Natural killer cell (primary cell): ENCODE results near the gene NGEF. TPM values are rescaled to one million over a fixed set of nuclear protein-coding genes. Genes with fewer than 3 reads are reported as not detected.

Experiments used
- ATAC-seq, 3 donors: fragments of 150-1000 bp in 2 of 3; fragments of 200-7000 bp in 1 of 3; cut with Tn5 transposase; 1 replicate in 1 of 3; 2 replicates in 2 of 3; pipeline ENCODE4 v1.10.0; 2021; ENCODE audit warnings: mild to moderate bottlenecking in 2 of 3, moderate library complexity in 2 of 3
- DNase-seq, 2 donors: peaks; one replicate each; pipeline versions ENCODE4 v3.0.0 to v3.0.0-alpha.2; 2013 to 2021; ENCODE audit warnings: mixed read lengths in 1 of 2
- H3K27ac ChIP-seq: one replicate; pipeline ENCODE4 v1.5.1; 2013; ENCODE audit warnings: mild to moderate bottlenecking, low read length
- H3K27me3 ChIP-seq: one replicate; pipeline ENCODE4 v1.6.1; 2013; ENCODE audit warnings: low read length; ENCODE audit not compliant: control insufficient read depth, insufficient read depth
- H3K36me3 ChIP-seq: one replicate; pipeline ENCODE4 v1.6.1; 2013; ENCODE audit warnings: low read length; ENCODE audit not compliant: control insufficient read depth, insufficient read depth
- H3K4me1 ChIP-seq: one replicate; pipeline ENCODE4 v1.6.1; 2013; ENCODE audit warnings: low read length; ENCODE audit not compliant: control insufficient read depth, insufficient read depth
- H3K4me3 ChIP-seq: one replicate; pipeline ENCODE4 v1.5.1; 2013; ENCODE audit warnings: low read length
- H3K9me3 ChIP-seq: one replicate; pipeline ENCODE4 v1.6.1; 2013; ENCODE audit warnings: low read length; ENCODE audit not compliant: control insufficient read depth, insufficient read depth
- H3K27ac Mint-ChIP-seq, 2 donors: one replicate each; pipeline ENCODE4 v1.8.0; 2022; ENCODE audit warnings: mild to moderate bottlenecking in 2 of 2, mixed read lengths in 2 of 2, moderate library complexity in 1 of 2
- H3K27me3 Mint-ChIP-seq, 2 donors: one replicate each; pipeline ENCODE4 v1.8.0; 2022; ENCODE audit warnings: low read depth in 2 of 2, mixed read lengths in 2 of 2
- H3K36me3 Mint-ChIP-seq: one replicate; pipeline ENCODE4 v1.8.0; 2022; ENCODE audit warnings: mixed read lengths
- H3K4me1 Mint-ChIP-seq, 2 donors: one replicate each; pipeline ENCODE4 v1.8.0; 2022; ENCODE audit warnings: mixed read lengths in 2 of 2
- H3K4me3 Mint-ChIP-seq: one replicate; pipeline ENCODE4 v1.8.0; 2022; ENCODE audit warnings: mild to moderate bottlenecking, moderate library complexity, mixed read lengths
- H3K9me3 Mint-ChIP-seq, 2 donors: one replicate each; pipeline ENCODE4 v1.8.0; 2022; ENCODE audit warnings: mixed read lengths in 2 of 2
- WGBS: methylation state at CpG from one replicate; pipeline ENCODE4 v1.1.7; 2013; ENCODE audit warnings: missing lambda C conversion rate; ENCODE audit not compliant: insufficient coverage; 5-methylcytosine and 5-hydroxymethylcytosine counted together
- intact Hi-C: fragments of 100-400 bp; cut with micrococcal nuclease; formaldehyde crosslinking; loops from one replicate; pipeline ENCODE4 v1.14.2; 2022
- total RNA-seq, 4 donors: library from RNA; stranded (reverse); fragments of 120-200 nt in 1 of 4; gene quantifications; one replicate each; pipeline versions ENCODE4 v1.2.3 to v1.2.4, GENCODE V29; 2013 to 2022
- TF ChIP-seq, protein P1 (sequence below): fragments of 200-600 bp; IDR thresholded peaks from one replicate; pipeline ENCODE4 v1.8.0; 2022; ENCODE audit warnings: antibody characterized with exemption

Gene NGEF
- total RNA-seq, 3 donors from 2014 or later (not counting 1 experiment from before 2014, with no cell fraction given), result not detected

DNA sequence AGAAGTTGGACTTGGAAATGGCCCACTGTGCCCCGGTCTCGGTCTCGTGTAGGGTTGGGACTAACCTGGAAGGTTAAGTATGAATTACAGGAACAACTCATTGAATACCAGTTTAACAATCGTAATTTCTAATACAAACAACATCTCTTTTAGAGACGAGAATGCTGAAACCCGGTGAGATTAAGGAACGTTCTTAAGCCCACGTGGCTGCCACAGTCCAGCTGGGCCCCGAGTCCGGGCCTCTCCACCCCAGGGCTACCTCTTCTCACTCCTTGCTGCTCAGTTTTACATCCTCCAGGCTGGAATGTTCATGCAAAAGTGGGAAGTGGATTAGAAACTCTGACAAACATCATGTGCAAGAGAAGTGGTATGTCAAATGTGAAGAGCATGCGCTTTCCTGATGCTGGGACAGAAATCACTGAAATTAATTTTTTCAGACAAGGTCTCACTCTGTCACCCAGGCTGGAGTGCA lies 29.4 kb downstream of the NGEF start:
- H3K27me3 ChIP-seq, result no peaks in the 10 kb centered on the region
- Mint-ChIP-seq H3K36me3 (no peaks in the 10 kb centered on the region), H3K27ac (no peak overlapping the region), H3K9me3 (peaks cover 2 to 4% of the 10 kb centered on the region in 2 donors), H3K27me3 (peaks cover 0 to 22% of the 10 kb centered on the region in 2 donors), H3K4me3 (no peak overlapping the region), H3K4me1 (no peaks in the 10 kb centered on the region)
- H3K4me3 ChIP-seq, result no peak overlapping the region
- 85% methylated on average over 11 of the region's 11 CpGs for WGBS
- H3K9me3 ChIP-seq, result no peaks in the 10 kb centered on the region
- no peak for DNase-seq
- H3K27ac ChIP-seq, result no peak overlapping the region
- no peaks in the 10 kb centered on the region for H3K4me1 ChIP-seq
- no peak for ATAC-seq
- TF ChIP-seq, protein P1, sequence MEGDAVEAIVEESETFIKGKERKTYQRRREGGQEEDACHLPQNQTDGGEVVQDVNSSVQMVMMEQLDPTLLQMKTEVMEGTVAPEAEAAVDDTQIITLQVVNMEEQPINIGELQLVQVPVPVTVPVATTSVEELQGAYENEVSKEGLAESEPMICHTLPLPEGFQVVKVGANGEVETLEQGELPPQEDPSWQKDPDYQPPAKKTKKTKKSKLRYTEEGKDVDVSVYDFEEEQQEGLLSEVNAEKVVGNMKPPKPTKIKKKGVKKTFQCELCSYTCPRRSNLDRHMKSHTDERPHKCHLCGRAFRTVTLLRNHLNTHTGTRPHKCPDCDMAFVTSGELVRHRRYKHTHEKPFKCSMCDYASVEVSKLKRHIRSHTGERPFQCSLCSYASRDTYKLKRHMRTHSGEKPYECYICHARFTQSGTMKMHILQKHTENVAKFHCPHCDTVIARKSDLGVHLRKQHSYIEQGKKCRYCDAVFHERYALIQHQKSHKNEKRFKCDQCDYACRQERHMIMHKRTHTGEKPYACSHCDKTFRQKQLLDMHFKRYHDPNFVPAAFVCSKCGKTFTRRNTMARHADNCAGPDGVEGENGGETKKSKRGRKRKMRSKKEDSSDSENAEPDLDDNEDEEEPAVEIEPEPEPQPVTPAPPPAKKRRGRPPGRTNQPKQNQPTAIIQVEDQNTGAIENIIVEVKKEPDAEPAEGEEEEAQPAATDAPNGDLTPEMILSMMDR, result no peak
- intact Hi-C loops, result no loop called here
- no peaks in the 10 kb centered on the region for H3K36me3 ChIP-seq

- no peak overlapping the region for H3K4me3 Mint-ChIP-seq
- intact Hi-C loops, result no loop called here
- H3K4me3 ChIP-seq, result no peak overlapping the region
- no peaks in the 10 kb centered on the region for H3K4me1 Mint-ChIP-seq
- no peaks in the 10 kb centered on the region for H3K27me3 ChIP-seq
- no peak for DNase-seq
- peaks cover 2 to 4% of the 10 kb centered on the region in 2 donors for H3K9me3 Mint-ChIP-seq
- WGBS, result 66% methylated on average over 15 of the region's 15 CpGs
- H3K27ac Mint-ChIP-seq, result no peak overlapping the region
- H3K36me3 ChIP-seq, result no peaks in the 10 kb centered on the region
- H3K4me1 ChIP-seq, result no peaks in the 10 kb centered on the region
- peaks cover 0 to 20% of the 10 kb centered on the region in 2 donors for H3K27me3 Mint-ChIP-seq
- H3K9me3 ChIP-seq, result no peaks in the 10 kb centered on the region
- H3K36me3 Mint-ChIP-seq, result no peaks in the 10 kb centered on the region
- ATAC-seq, result no peak
- TF ChIP-seq, protein P1, result no peak
- no peak overlapping the region for H3K27ac ChIP-seq
These were observed 30.0 kb downstream of the NGEF start for GRCh38 chr2:232982926-232983668.

DNA sequence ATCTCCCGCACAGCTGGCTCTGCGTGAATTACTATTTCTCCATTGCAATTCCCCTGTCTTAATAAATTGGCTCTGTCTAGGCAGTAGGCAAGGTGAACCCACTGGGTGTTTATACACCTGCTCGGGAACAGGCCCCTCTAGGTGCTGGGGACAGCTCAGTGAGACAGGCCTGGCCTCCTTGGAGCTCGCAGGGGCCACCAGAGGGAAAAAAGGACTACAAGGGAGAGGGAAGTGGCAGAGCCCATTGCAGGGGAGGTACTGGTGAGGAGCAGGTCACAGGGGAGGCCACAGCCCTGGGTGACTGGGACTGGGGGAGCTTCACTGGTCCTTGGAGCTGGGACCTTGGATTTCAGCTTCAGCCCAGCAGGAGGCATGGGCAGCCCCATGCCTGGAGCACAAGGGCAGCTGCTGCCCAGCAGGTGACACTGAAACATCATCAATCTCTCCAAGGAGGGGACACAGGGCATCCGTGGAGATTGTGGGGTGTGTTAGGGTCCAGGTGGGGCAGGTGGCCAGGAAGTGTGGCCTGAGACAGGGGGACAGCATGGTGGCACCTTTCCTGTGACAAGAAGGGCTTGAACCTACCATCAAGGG lies 31.2 kb downstream of the NGEF start:
- peaks cover 0 to 14% of the 10 kb centered on the region in 2 donors for H3K27me3 Mint-ChIP-seq
- Histone ChIP-seq H3K4me3 (no peak overlapping the region), H3K36me3 (no peaks in the 10 kb centered on the region), H3K9me3 (no peaks in the 10 kb centered on the region), H3K27ac (no peak overlapping the region), H3K4me1 (no peaks in the 10 kb centered on the region), H3K27me3 (no peaks in the 10 kb centered on the region)
- H3K4me3 Mint-ChIP-seq, result no peak overlapping the region
- H3K27ac Mint-ChIP-seq, result no peak overlapping the region
- ATAC-seq (no peak), DNase-seq (no peak)
- 79% methylated on average over 5 of the region's 5 CpGs for WGBS
- TF ChIP-seq, protein P1, result no peak
- peaks cover 2 to 4% of the 10 kb centered on the region in 2 donors for H3K9me3 Mint-ChIP-seq
- intact Hi-C loops, result no loop called here
- H3K4me1 Mint-ChIP-seq, result no peaks in the 10 kb centered on the region
- no peaks in the 10 kb centered on the region for H3K36me3 Mint-ChIP-seq
